GM21576 (cell line): ENCODE results near the gene GBP2.
A peak's percentile ranks its signal among the peaks of the same experiment; 100 is the strongest.

Experiments
- ATAC-seq: cut with Tn5 transposase; IDR thresholded peaks from one replicate; pipeline ENCODE4 v1.9.1; 2021; ENCODE audit warnings: mild to moderate bottlenecking, moderate library complexity; ENCODE audit not compliant: unreplicated experiment

Gene GBP2

GRCh38 chr1:89068291-89068690 lies 57.6 kb downstream of the GBP2 start:
- ATAC-seq: no peak

- peak; percentile 66 for ATAC-seq
Observed at GRCh38 chr1:89065079-89065868, 60.6 kb downstream of the GBP2 start, which contains the start of gene GBP1. TSS of gene GBP1 (minus strand) at chr1:89065208. CDS start at chr1:89063234, 1,974 bp downstream.

DNA sequence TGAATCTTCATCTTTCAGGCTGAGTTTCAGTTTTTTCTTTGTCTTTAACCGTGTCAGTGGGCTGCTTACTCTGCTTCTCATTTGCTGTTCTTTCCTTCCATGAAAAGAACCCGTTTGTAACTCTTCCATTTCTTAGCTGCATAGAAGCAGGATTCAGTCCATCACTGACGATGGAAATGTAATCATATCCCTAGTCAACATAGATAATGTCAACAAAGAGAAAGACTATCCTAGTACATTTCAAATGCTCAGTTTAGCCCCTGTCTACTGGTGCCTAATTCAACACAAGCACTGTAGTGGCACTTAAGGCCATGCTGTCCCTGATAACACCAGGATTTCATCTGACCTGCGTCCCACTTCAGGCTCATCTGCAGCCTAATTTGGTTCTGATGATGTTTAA lies 61.3 kb downstream of the GBP2 start:
- peak; percentile 39 for ATAC-seq

DNA sequence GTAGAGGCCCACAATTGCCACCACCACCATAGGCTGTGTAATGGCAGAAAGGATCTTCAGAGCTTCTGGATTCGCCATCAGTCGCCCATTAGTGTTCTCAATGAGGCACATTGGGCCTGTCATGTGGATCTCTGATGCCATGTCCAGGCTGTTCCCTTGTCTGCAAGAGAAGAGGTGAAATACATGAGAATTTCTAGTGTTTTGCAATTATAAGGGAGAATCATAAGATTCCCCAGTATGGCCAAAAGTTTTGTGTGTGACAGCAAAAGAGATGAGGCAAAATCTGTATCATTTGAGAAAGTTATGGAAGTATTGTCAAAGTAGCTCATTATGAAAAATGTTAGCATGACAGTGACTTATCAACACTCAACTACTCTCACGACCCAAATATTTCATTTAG lies 62.8 kb downstream of the GBP2 start:
- no peak for ATAC-seq

- ATAC-seq: no peak
Observed at GRCh38 chr1:89060091-89060490, 65.8 kb downstream of the GBP2 start.
